Progenitor cell of endocrine pancreas (in vitro differentiated cells): ENCODE measurements around the gene MSMB. TPM values are rescaled to one million over a fixed set of nuclear protein-coding genes. Genes with fewer than 3 reads are reported as not detected.
"Not testable (repeated sequence)": the region's sequence is repeated elsewhere in the genome, so short reads cannot be mapped to it uniquely, and the experiment has no call there.

Experiments
- DNase-seq: peaks from one replicate; pipeline ENCODE4 v3.0.0; 2021; ENCODE audit warnings: low spot score; ENCODE audit not compliant: unreplicated experiment
- H3K27ac Mint-ChIP-seq: 2 replicates; pipeline ENCODE4 v1.8.0; 2021; ENCODE audit warnings: mild to moderate bottlenecking, moderate library complexity, mixed read lengths
- H3K27me3 Mint-ChIP-seq: 2 replicates; pipeline ENCODE4 v1.8.0; 2021; ENCODE audit warnings: mixed read lengths
- H3K36me3 Mint-ChIP-seq: 2 replicates; pipeline ENCODE4 v1.8.0; 2022; ENCODE audit warnings: mixed read lengths; ENCODE audit not compliant: insufficient read depth
- H3K4me1 Mint-ChIP-seq: 2 replicates; pipeline ENCODE4 v1.8.0; 2021; ENCODE audit warnings: low read depth, mixed read lengths
- H3K4me3 Mint-ChIP-seq: 2 replicates; pipeline ENCODE4 v1.8.0; 2021; ENCODE audit warnings: low read depth, mild to moderate bottlenecking, moderate library complexity, mixed read lengths
- H3K9me3 Mint-ChIP-seq: 2 replicates; pipeline ENCODE4 v1.8.0; 2021; ENCODE audit warnings: low read depth, mixed read lengths
- CTCF ChIP-seq: fragments of 200-600 bp; sonication (generic); IDR thresholded peaks from one replicate; pipeline ENCODE4 v1.5.0; 2021; ENCODE audit warnings: antibody characterized with exemption, mild to moderate bottlenecking; ENCODE audit not compliant: unreplicated experiment
- total RNA-seq: library from RNA; stranded (reverse); gene quantifications from 2 replicates; pipeline ENCODE4 v1.2.1, GENCODE V29; 2021

MSMB gene
- total RNA-seq, 1 donor from 2014 or later, result not detected

GRCh38 chr10:46091828-46092523 lies 45.9 kb upstream of the MSMB start:
- H3K4me1 Mint-ChIP-seq, result peaks cover 11% of the 10 kb centered on the region
- H3K27ac Mint-ChIP-seq, result no peak overlapping the region
- no peak for TF ChIP-seq CTCF
- H3K27me3 Mint-ChIP-seq, result no peaks in the 10 kb centered on the region
- no peak for DNase-seq
- H3K4me3 Mint-ChIP-seq, result no peak overlapping the region
- H3K9me3 Mint-ChIP-seq, result no peaks in the 10 kb centered on the region
- no peaks in the 10 kb centered on the region for H3K36me3 Mint-ChIP-seq

DNA sequence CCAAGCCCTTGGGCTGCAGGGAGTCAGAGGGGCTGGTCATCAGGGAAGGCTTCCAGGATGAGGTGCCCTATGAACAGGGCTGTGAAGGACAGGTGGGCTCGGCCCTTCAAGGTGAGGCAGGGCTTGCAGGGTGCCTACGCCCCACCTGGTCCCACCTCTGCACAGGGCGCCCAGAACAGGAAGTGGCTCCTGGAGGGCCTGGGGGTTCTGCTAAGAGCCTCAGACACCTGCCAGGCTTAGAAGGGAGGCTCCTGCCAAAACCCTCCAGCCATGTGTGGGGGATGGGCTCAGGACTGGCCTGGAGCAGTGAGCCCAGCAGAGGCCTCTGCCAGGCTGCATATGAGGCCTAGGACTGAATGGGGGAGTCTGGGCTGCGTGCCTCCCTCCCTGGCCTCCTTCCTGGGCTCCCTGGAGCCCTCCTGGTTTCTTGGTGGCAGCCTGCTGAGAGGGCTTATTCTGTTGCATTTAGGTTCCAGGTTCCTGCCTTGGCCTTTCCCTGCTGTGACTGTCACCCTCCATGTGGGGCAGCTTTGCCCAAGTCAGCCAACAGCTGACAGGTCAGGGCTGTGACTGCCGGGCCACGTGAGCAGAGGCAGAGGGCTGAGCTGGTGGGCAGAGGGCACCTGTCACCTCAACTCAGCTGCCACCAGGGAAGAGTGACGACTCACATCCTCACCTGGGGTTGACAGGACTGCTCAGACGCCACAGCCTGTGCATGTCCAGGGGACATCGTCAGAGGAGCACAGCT lies 45.2 kb upstream of the MSMB start:
- TF ChIP-seq CTCF, result no peak
- DNase-seq, result no peak
- Mint-ChIP-seq H3K9me3 (no peaks in the 10 kb centered on the region), H3K27me3 (no peaks in the 10 kb centered on the region), H3K4me1 (peaks cover 9% of the 10 kb centered on the region), H3K27ac (no peak overlapping the region), H3K36me3 (no peaks in the 10 kb centered on the region), H3K4me3 (no peak overlapping the region)

DNA sequence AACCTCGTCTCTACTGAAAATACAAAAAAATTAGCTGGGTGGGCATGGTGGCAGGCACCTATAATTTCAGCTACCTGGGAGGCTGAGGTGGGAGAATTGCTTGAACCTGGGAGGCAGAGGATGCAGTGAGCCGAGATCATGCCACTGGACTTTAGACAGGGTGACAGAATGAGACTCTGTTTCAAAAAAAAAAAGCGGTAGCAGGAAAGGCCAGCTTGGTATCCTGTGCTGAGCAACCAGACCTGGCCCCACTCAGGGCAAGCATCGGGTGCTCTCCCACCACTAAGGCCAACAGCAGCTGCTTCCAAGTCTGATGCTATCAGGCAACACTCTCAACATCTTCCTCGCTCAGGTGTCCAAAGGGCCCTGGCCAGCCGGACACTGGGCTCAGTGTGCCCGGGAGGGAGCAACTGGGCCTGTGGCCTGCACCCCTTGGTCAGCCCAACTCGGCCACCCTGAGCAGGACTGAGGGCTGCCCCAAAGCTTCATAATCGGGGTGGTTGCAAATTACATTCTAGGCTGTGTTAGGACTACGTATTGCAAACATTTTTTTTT lies 44.3 kb upstream of the MSMB start:
- Mint-ChIP-seq H3K36me3 (no peaks in the 10 kb centered on the region), H3K4me1 (peaks cover 8% of the 10 kb centered on the region), H3K27ac (no peak overlapping the region), H3K9me3 (no peaks in the 10 kb centered on the region), H3K27me3 (no peaks in the 10 kb centered on the region), H3K4me3 (no peak overlapping the region)
- DNase-seq, result no peak
- no peak for TF ChIP-seq CTCF

DNA sequence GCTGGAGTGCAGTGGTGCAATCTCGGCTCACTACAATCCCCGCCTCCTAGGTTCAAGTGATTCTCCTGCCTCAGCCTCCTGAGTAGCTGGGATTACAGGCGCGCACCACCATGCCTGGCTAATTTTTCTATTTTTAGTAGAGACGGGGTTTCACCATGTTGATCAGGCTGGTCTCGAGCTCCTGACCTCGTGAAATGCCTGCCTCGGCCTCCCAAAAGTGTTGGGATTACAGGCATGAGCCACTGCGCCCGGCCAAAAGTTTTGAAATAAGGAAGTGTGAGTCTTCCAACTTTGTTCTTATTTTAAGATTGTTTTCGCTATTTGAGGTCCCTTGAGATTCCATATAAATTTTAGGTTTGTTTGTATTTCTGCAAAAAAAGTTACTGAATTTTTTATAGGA lies 41.3 kb upstream of the MSMB start:
- not testable (repeated sequence) for H3K27me3 Mint-ChIP-seq, H3K9me3 Mint-ChIP-seq, H3K36me3 Mint-ChIP-seq, H3K4me3 Mint-ChIP-seq, H3K27ac Mint-ChIP-seq, H3K4me1 Mint-ChIP-seq, DNase-seq

- Mint-ChIP-seq H3K27me3 (no peaks in the 10 kb centered on the region), H3K9me3 (no peaks in the 10 kb centered on the region), H3K4me1 (no peaks in the 10 kb centered on the region), H3K4me3 (no peak overlapping the region), H3K36me3 (no peaks in the 10 kb centered on the region), H3K27ac (no peak overlapping the region)
- DNase-seq, result no peak
- no peak for TF ChIP-seq CTCF
Observed at GRCh38 chr10:46084321-46085165, 38.5 kb upstream of the MSMB start.
